K562 (cell line): ENCODE results near the gene FAM83G. TPM values are rescaled to one million over a fixed set of nuclear protein-coding genes. Genes with fewer than 3 reads are reported as not detected.
A peak's percentile ranks its signal among the peaks of the same experiment; 100 is the strongest.

ENCODE experiments used
- ADNP ChIP-seq: fragments of 200-800 bp; sonication (Bioruptor generic); IDR thresholded peaks from 2 replicates; pipeline ENCODE4 v1.6.1; 2016; ENCODE audit warnings: missing genetic modification characterization, missing compliant biosample characterization
- ATF6 ChIP-seq: sonication (generic); formaldehyde crosslinking; IDR thresholded peaks from 2 replicates; pipeline ENCODE4 v1.4.0; 2020; ENCODE audit warnings: mild to moderate bottlenecking, missing genetic modification reagents
- CBFA2T2 ChIP-seq: fragments of 450-650 bp; conservative IDR thresholded peaks from 2 replicates; pipeline ENCODE4 v1.6.1; 2017; ENCODE audit warnings: mild to moderate bottlenecking
- ESRRA ChIP-seq: fragments of 450-650 bp; IDR thresholded peaks from 2 replicates; pipeline ENCODE4 v1.6.1; 2014; ENCODE audit warnings: low read depth, mild to moderate bottlenecking, moderate library complexity, borderline replicate concordance
- ETS2 ChIP-seq: IDR thresholded peaks from 2 replicates; pipeline ENCODE4 v1.6.1; 2016; ENCODE audit warnings: borderline replicate concordance, missing genetic modification characterization, mild to moderate bottlenecking, moderate library complexity, missing compliant biosample characterization; ENCODE audit not compliant: poor library complexity, severe bottlenecking
- ETV6 ChIP-seq, 3 experiments: fragments of 150-350 bp in 1 of 3; sonication (generic) in 1 of 3; formaldehyde crosslinking in 1 of 3; IDR thresholded peaks; 2 replicates each; pipeline versions ENCODE4 v1.6.1 to v1.8.0; 2014 to 2022; ENCODE audit warnings: borderline replicate concordance in 2 of 3, low read depth in 2 of 3, antibody characterized with exemption in 1 of 3, low read length in 1 of 3, mild to moderate bottlenecking in 1 of 3, missing genetic modification reagents in 1 of 3
- FOXA3 ChIP-seq, 2 experiments: fragments of 450-650 bp in 1 of 2; sonication (generic) in 1 of 2; formaldehyde crosslinking; IDR thresholded peaks in 1 of 2; conservative IDR thresholded peaks in 1 of 2; 2 replicates each; pipeline versions ENCODE4 v1.4.0 to v1.8.0; 2020 to 2022; ENCODE audit warnings: mild to moderate bottlenecking in 2 of 2, missing genetic modification reagents in 1 of 2
- HDGF ChIP-seq: fragments of 450-650 bp; IDR thresholded peaks from 2 replicates; pipeline ENCODE4 v1.6.1; 2016
- HMGXB4 ChIP-seq: sonication (generic); formaldehyde crosslinking; IDR thresholded peaks from 2 replicates; pipeline ENCODE4 v1.8.1; 2023; ENCODE audit warnings: mild to moderate bottlenecking, missing genetic modification reagents
- IRF1 ChIP-seq: sonication (generic); formaldehyde crosslinking; IDR thresholded peaks from 2 replicates; pipeline ENCODE4 v1.8.0; 2022; ENCODE audit warnings: missing genetic modification reagents, mild to moderate bottlenecking, borderline replicate concordance
- MBD1 ChIP-seq: fragments of 250-450 bp; sonication (Bioruptor Pico); IDR thresholded peaks from 2 replicates; pipeline ENCODE4 v1.8.0; 2022; ENCODE audit warnings: inconsistent platforms
- OTX1 ChIP-seq: fragments of 450-650 bp; formaldehyde crosslinking; IDR thresholded peaks from 2 replicates; pipeline ENCODE4 v1.4.0; 2022; ENCODE audit warnings: mild to moderate bottlenecking
- RBM25 ChIP-seq: fragments of 200-400 bp; formaldehyde crosslinking; IDR thresholded peaks from 2 replicates; pipeline ENCODE4 v1.6.1; 2018; ENCODE audit warnings: low read length, low read depth, moderate library complexity; ENCODE audit not compliant: severe bottlenecking
- TAL1 ChIP-seq: fragments of 450-650 bp; IDR thresholded peaks from 2 replicates; pipeline ENCODE4 v1.6.1; 2016; ENCODE audit warnings: mild to moderate bottlenecking
- ZBTB17 ChIP-seq: fragments of 450-650 bp; formaldehyde crosslinking; IDR thresholded peaks from 2 replicates; pipeline ENCODE4 v1.4.0; 2020; ENCODE audit warnings: mild to moderate bottlenecking
- ZBTB43 ChIP-seq: sonication (generic); formaldehyde crosslinking; IDR thresholded peaks from 2 replicates; pipeline ENCODE4 v1.8.0; 2023; ENCODE audit warnings: mild to moderate bottlenecking, missing genetic modification reagents
- ZKSCAN1 ChIP-seq: fragments of 150-350 bp; IDR thresholded peaks from 2 replicates; pipeline ENCODE4 v1.6.1; 2016; ENCODE audit warnings: low read depth, low read length
- ZNF311 ChIP-seq: fragments of 250-450 bp; sonication (Bioruptor Pico); IDR thresholded peaks from 2 replicates; pipeline ENCODE4 v1.4.0; 2020; ENCODE audit warnings: mild to moderate bottlenecking, moderate library complexity
- ZNF324 ChIP-seq: fragments of 250-450 bp; sonication (Bioruptor Pico); IDR thresholded peaks from 2 replicates; pipeline ENCODE4 v1.4.0; 2020; ENCODE audit warnings: mild to moderate bottlenecking
- polyA plus RNA-seq, 8 experiments: library from polyadenylated mRNA; depleted of rRNA in 4 of 8; stranded (reverse) in 5 of 8; unstranded in 3 of 8; fragments of >200 nt; fragmentation: Nextera tagmentation in 2 of 8; fragmentation: Illumina TruSeq in 1 of 8; extraction: Ambion mirVana in 2 of 8; extraction: Trizol in 1 of 8; gene quantifications; 2 replicates each; pipeline versions ENCODE4 v1.2.1 to v1.2.3, GENCODE V29; 2011 to 2014; ENCODE audit warnings: inconsistent platforms in 1 of 8, missing spikeins in 1 of 8
- total RNA-seq, 7 experiments: library from RNA; depleted of rRNA in 6 of 7; stranded (reverse); fragments of >200 nt in 6 of 7; fragmentation: Illumina TruSeq in 2 of 7; extraction: Trizol in 2 of 7; gene quantifications; 2 replicates each; pipeline versions ENCODE4 v1.2.1 to v1.2.3, GENCODE V29; 2011 to 2021; ENCODE audit warnings: low replicate concordance in 1 of 7

The FAM83G gene
- total and polyA plus RNA-seq, 9 of the 15 experiments (the other 6 are each of a cell fraction or from before 2014, with no cell fraction given) = 0.04 to 10.3 (median 4.5) TPM; not detected in 1

GRCh38 chr17:19023209-19023999 is 18.8 kb upstream of the FAM83G start (continued):
- peak; percentile 34; the same call in 1 of the 2 replicates for TF ChIP-seq ZKSCAN1
- TF ChIP-seq FOXA3 (CRISPR knock-in tag; conservative IDR thresholded peaks at IDR 0.05 in 1 of 2, IDR thresholded peaks at IDR 0.05 in 1 of 2) = no peak
- TF ChIP-seq TAL1 = peak; percentile 14; the same call in 1 of the 2 replicates
- TF ChIP-seq IRF1 (CRISPR knock-in tag) = no peak
- no peak for TF ChIP-seq OTX1
- no peak for TF ChIP-seq ATF6 (CRISPR knock-in tag)
- no peak for TF ChIP-seq ETS2 (tag)
- TF ChIP-seq ADNP = 0 out of 2 replicates have a peak, but pooled peaks have one; percentile 53
- no peak for TF ChIP-seq MBD1 (CRISPR knock-in tag)
- peak; percentile 37 for TF ChIP-seq CBFA2T2
- no peak for TF ChIP-seq HMGXB4 (CRISPR knock-in tag)
- TF ChIP-seq ESRRA = peak; percentile 17; the same call in 1 of the 2 replicates
- no peak for TF ChIP-seq HDGF
- peak; percentile 87 for TF ChIP-seq RBM25
- no peak for TF ChIP-seq ZBTB43 (CRISPR knock-in tag)
- no peak for TF ChIP-seq ZBTB17 (CRISPR knock-in tag)
- no peak for TF ChIP-seq ETV6 (IDR thresholded peaks at IDR 0.05; ENCODE audit: borderline replicate concordance in 1 of 2, low read depth in 2 of 2, low read length in 1 of 2)
- TF ChIP-seq ETV6 (CRISPR knock-in tag; IDR thresholded peaks at IDR 0.05; ENCODE audit: borderline replicate concordance) = no peak
- no peak for TF ChIP-seq ZNF311 (CRISPR knock-in tag)
- TF ChIP-seq ZNF324 (CRISPR knock-in tag) = no peak
